Measurements from ENCODE around the gene DTX1.

- no peak for TF ChIP-seq CTCF (IDR thresholded peaks at IDR 0.05; ENCODE audit: low read depth, low read length, poor library complexity, severe bottlenecking)
- no peak for TF ChIP-seq EZH2phosphoT487 (IDR thresholded peaks at IDR 0.05; ENCODE audit: borderline replicate concordance, low read length)
Observed at GRCh38 chr12:113138826-113139225, 82.3 kb downstream of the DTX1 start.
